Panc1 (cell line): Measurements from ENCODE around the gene VMAC. TPM values are rescaled to one million over a fixed set of nuclear protein-coding genes. Genes with fewer than 3 reads are reported as not detected.

Source experiments
- ATAC-seq: fragments of 200-7000 bp; cut with Tn5 transposase; 2 replicates; pipeline ENCODE4 v1.9.1; 2020; ENCODE audit warnings: mild to moderate bottlenecking, moderate library complexity
- BruUV-seq: library from RNA; stranded (reverse); fragments of 400-500 nt; replicated peaks from 2 replicates; lab custom pipeline; 2021; lab: Mats Ljungman, UMichigan
- CTCF ChIA-PET: fragments of 300-600 bp; sonication (Branson Sonifier 250); formaldehyde crosslinking; loops from one replicate; lab custom pipeline; 2022; ENCODE audit warnings: antibody characterized with exemption; lab: Charles Lee
- POLR2A ChIA-PET: fragments of 300-600 bp; sonication (Branson Sonifier 250); formaldehyde crosslinking; loops from one replicate; lab custom pipeline; 2022; ENCODE audit warnings: antibody characterized with exemption; lab: Charles Lee
- DNase-seq: peaks from one replicate; pipeline ENCODE4 v3.0.0-alpha.2; 2010; ENCODE audit warnings: low read depth, low spot score
- H3K27ac ChIP-seq: 2 replicates; pipeline ENCODE4 v1.5.1; 2011; ENCODE audit warnings: mild to moderate bottlenecking, low read length, inconsistent platforms
- H3K27me3 ChIP-seq: fragments of 200-500 bp; sonication (Bioruptor generic); 2 replicates; pipeline ENCODE4 v1.6.0; 2014; ENCODE audit warnings: low read length, inconsistent platforms; ENCODE audit not compliant: control insufficient read depth, insufficient read depth
- H3K36me3 ChIP-seq: fragments of 200-500 bp; sonication (Bioruptor generic); 2 replicates; pipeline ENCODE4 v1.5.1; 2014; ENCODE audit warnings: inconsistent platforms, mild to moderate bottlenecking, low read length, moderate library complexity; ENCODE audit not compliant: control insufficient read depth, insufficient read depth
- H3K4me1 ChIP-seq: 2 replicates; pipeline ENCODE4 v1.5.1; 2011; ENCODE audit warnings: inconsistent platforms, mild to moderate bottlenecking, low read length, moderate library complexity; ENCODE audit not compliant: control insufficient read depth, insufficient read depth
- H3K4me3 ChIP-seq, 2 experiments: 2 replicates each; pipeline ENCODE4 v1.5.1; 2011 to 2012; ENCODE audit warnings: low read depth in 2 of 2, low read length in 2 of 2, mild to moderate bottlenecking in 2 of 2, inconsistent platforms in 1 of 2, moderate library complexity in 1 of 2
- H3K9me3 ChIP-seq: fragments of 200-500 bp; sonication (Bioruptor generic); 2 replicates; pipeline ENCODE4 v1.5.1; 2014; ENCODE audit warnings: low read depth, mild to moderate bottlenecking, inconsistent platforms, low read length, moderate library complexity; ENCODE audit not compliant: control insufficient read depth, insufficient read depth
- POLR2AphosphoS5 ChIP-seq: IDR thresholded peaks from 2 replicates; pipeline ENCODE4 v1.6.1; 2012; ENCODE audit warnings: mild to moderate bottlenecking, low read depth, low read length, moderate library complexity
- REST ChIP-seq, 2 experiments: IDR thresholded peaks; 2 replicates each; pipeline ENCODE4 v1.6.1; 2011 to 2012; ENCODE audit warnings: low read depth in 2 of 2, control low read depth in 1 of 2, low read length in 1 of 2, mild to moderate bottlenecking in 1 of 2, moderate library complexity in 1 of 2; ENCODE audit not compliant: insufficient read depth in 1 of 2
- SIN3A ChIP-seq: IDR thresholded peaks from 2 replicates; pipeline ENCODE4 v1.6.1; 2012; ENCODE audit warnings: low read depth, mild to moderate bottlenecking, low read length, moderate library complexity, borderline replicate concordance; ENCODE audit not compliant: insufficient read depth
- TCF7L2 ChIP-seq: IDR thresholded peaks from 2 replicates; pipeline ENCODE4 v1.6.1; 2011; ENCODE audit warnings: mild to moderate bottlenecking, low read depth, low read length, inconsistent platforms
- in situ Hi-C: cut with HindIII; loops from 2 replicates; pipeline ENCODE4 v1.10.0; 2016; ENCODE audit warnings: low sequenced_read_pairs, low pct_unique_long_range_greater_than_20kb
- intact Hi-C: fragments of 100-400 bp; cut with micrococcal nuclease; formaldehyde crosslinking; loops from one replicate; pipeline ENCODE4 v1.10.0; 2022; ENCODE audit not compliant: unreplicated experiment
- total RNA-seq: library from RNA; stranded (reverse); gene quantifications from one replicate; pipeline ENCODE4 v1.2.1, GENCODE V29; 2021; ENCODE audit not compliant: unreplicated experiment
- TF ChIP-seq, protein P1 (sequence below): fragments of 450-650 bp; IDR thresholded peaks from 2 replicates; pipeline ENCODE4 v1.5.1; 2017; ENCODE audit warnings: mild to moderate bottlenecking

VMAC gene
- total RNA-seq, 1 experiment from 2014 or later: 5.2 TPM

- Histone ChIP-seq H3K9me3 (no peaks in the 10 kb centered on the region), H3K27me3 (no peaks in the 10 kb centered on the region), H3K36me3 (no peaks in the 10 kb centered on the region; the same call in 1 of the 2 replicates), H3K4me3 (no peak overlapping the region), H3K27ac (no peak overlapping the region), H3K4me1 (no peaks in the 10 kb centered on the region)
- BruUV-seq: no TSS peak
- ChIA-PET CTCF (no interaction called here), POLR2A (no interaction called here)
- no peak for DNase-seq
- intact Hi-C loops (no loop called here), in situ Hi-C loops (no loop called here)
- TF ChIP-seq POLR2AphosphoS5 (no peak), TCF7L2 (no peak), REST (IDR thresholded peaks at IDR 0.05; ENCODE audit: insufficient read depth in 1 of 2, low read depth in 2 of 2, low read length in 1 of 2) (no peak), SIN3A (no peak)
- TF ChIP-seq, protein P1, sequence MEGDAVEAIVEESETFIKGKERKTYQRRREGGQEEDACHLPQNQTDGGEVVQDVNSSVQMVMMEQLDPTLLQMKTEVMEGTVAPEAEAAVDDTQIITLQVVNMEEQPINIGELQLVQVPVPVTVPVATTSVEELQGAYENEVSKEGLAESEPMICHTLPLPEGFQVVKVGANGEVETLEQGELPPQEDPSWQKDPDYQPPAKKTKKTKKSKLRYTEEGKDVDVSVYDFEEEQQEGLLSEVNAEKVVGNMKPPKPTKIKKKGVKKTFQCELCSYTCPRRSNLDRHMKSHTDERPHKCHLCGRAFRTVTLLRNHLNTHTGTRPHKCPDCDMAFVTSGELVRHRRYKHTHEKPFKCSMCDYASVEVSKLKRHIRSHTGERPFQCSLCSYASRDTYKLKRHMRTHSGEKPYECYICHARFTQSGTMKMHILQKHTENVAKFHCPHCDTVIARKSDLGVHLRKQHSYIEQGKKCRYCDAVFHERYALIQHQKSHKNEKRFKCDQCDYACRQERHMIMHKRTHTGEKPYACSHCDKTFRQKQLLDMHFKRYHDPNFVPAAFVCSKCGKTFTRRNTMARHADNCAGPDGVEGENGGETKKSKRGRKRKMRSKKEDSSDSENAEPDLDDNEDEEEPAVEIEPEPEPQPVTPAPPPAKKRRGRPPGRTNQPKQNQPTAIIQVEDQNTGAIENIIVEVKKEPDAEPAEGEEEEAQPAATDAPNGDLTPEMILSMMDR: no peak
- ATAC-seq: no peak
These were observed 3.7 kb upstream of the VMAC start for GRCh38 chr19:5900976-5901375.

- ChIA-PET POLR2A (no interaction called here), CTCF (interaction anchor here (1.2 kb wide), 1 partner anchor 99 kb away, joined by 6 read pairs; no protein-coding TSS in a partner anchor)
- DNase-seq (no peak), ATAC-seq (no peak)
- Histone ChIP-seq H3K27ac (peak overlapping the region; percentile 91), H3K4me3 (peak overlapping the region; percentile 74 to 99), H3K27me3 (no peaks in the 10 kb centered on the region), H3K9me3 (no peaks in the 10 kb centered on the region), H3K36me3 (no peaks in the 10 kb centered on the region; the same call in 1 of the 2 replicates), H3K4me1 (no peaks in the 10 kb centered on the region)
- no peak for TF ChIP-seq TCF7L2
- TF ChIP-seq SIN3A: no peak
- no peak for TF ChIP-seq REST (IDR thresholded peaks at IDR 0.05; ENCODE audit: insufficient read depth in 1 of 2, low read depth in 2 of 2, low read length in 1 of 2)
- TF ChIP-seq, protein P1: no peak
- TF ChIP-seq POLR2AphosphoS5: no peak
- intact Hi-C loops (no loop called here), in situ Hi-C loops (no loop called here)
- TSS peak; percentile 89 for BruUV-seq
These were observed 1.5 kb upstream of the VMAC start for GRCh38 chr19:5903056-5903623.
